ENCODE data around the gene INVS.

GRCh38 chr9:100341889-100342288 is 242.8 kb downstream of the INVS start:
- TF ChIP-seq CTCF (IDR thresholded peaks at IDR 0.05) (no peak), POLR2A (IDR thresholded peaks at IDR 0.05) (no peak)

Measured in heart left ventricle (tissue), 13 donors.